Measurements from ENCODE around the gene CNGA1.
"Not testable (repeated sequence)": the region's sequence is repeated elsewhere in the genome, so short reads cannot be mapped to it uniquely, and the experiment has no call there.

The CNGA1 gene

GRCh38 chr4:48031802-48032525 is 15.5 kb upstream of the CNGA1 start:
- DNase-seq (ENCODE audit: low spot score) = no peak

GRCh38 chr4:48030470-48030869 is 14.0 kb upstream of the CNGA1 start:
- no peak for DNase-seq (ENCODE audit: low spot score)

- no peak for DNase-seq (ENCODE audit: low spot score)
Observed at GRCh38 chr4:48028696-48029095, 12.2 kb upstream of the CNGA1 start.

- no peak for DNase-seq (ENCODE audit: low spot score)
Observed at GRCh38 chr4:48027653-48028052, 11.2 kb upstream of the CNGA1 start.

GRCh38 chr4:48025005-48025404 is 8.5 kb upstream of the CNGA1 start:
- no peak for DNase-seq (ENCODE audit: low spot score)

GRCh38 chr4:48024522-48024921 is 8.0 kb upstream of the CNGA1 start:
- DNase-seq (ENCODE audit: low spot score) = no peak

- DNase-seq (ENCODE audit: low spot score) = no peak
Observed at GRCh38 chr4:48022192-48022799, 5.8 kb upstream of the CNGA1 start.

- no peak for DNase-seq (ENCODE audit: low spot score)
Observed at GRCh38 chr4:48021100-48021499, 4.6 kb upstream of the CNGA1 start.

- DNase-seq (ENCODE audit: low spot score) = no peak
Observed at GRCh38 chr4:48018112-48018511, 1.6 kb upstream of the CNGA1 start.

GRCh38 chr4:48017108-48017571 is 659 bp upstream of the CNGA1 start:
- DNase-seq (ENCODE audit: low spot score) = no peak

- DNase-seq (ENCODE audit: low spot score) = no peak
Observed at GRCh38 chr4:48015678-48016077, 803 bp downstream of the CNGA1 start.

- no peak for DNase-seq (ENCODE audit: low spot score)
Observed at GRCh38 chr4:48015216-48015615, 1.3 kb downstream of the CNGA1 start.

- DNase-seq (ENCODE audit: low spot score) = no peak
Observed at GRCh38 chr4:48012824-48013223, 3.7 kb downstream of the CNGA1 start.

GRCh38 chr4:48011722-48012121 is 4.8 kb downstream of the CNGA1 start:
- DNase-seq (ENCODE audit: low spot score) = no peak

GRCh38 chr4:48010906-48011305 is 5.6 kb downstream of the CNGA1 start:
- not testable (repeated sequence) for DNase-seq (ENCODE audit: low spot score)

- DNase-seq (ENCODE audit: low spot score) = no peak
Observed at GRCh38 chr4:48008021-48008596, 8.4 kb downstream of the CNGA1 start.

- DNase-seq (ENCODE audit: low spot score) = no peak
Observed at GRCh38 chr4:48005781-48006180, 10.7 kb downstream of the CNGA1 start.

GRCh38 chr4:48003568-48003967 is 12.9 kb downstream of the CNGA1 start:
- DNase-seq (ENCODE audit: low spot score) = not testable (repeated sequence)

GRCh38 chr4:48002267-48002666 is 14.2 kb downstream of the CNGA1 start:
- no peak for DNase-seq (ENCODE audit: low spot score)

GRCh38 chr4:47996021-47996420 is 20.5 kb downstream of the CNGA1 start:
- DNase-seq (ENCODE audit: low spot score) = no peak

- DNase-seq (ENCODE audit: low spot score) = not testable (repeated sequence)
Observed at GRCh38 chr4:47992475-47992874, 24.0 kb downstream of the CNGA1 start.

GRCh38 chr4:47990145-47990544 is 26.3 kb downstream of the CNGA1 start:
- no peak for DNase-seq (ENCODE audit: low spot score)

- no peak for DNase-seq (ENCODE audit: low spot score)
Observed at GRCh38 chr4:47974566-47974965, 41.9 kb downstream of the CNGA1 start.

Data from SK-N-DZ (cell line).